Stimulated activated CD8-positive, alpha-beta memory T cell treated with anti-CD3 and anti-CD28 coated beads, Interleukin-12 subunit alpha, Interleukin-12 subunit beta, amount 100 ng/mL, for 1 hour (primary cell): ENCODE results near the gene TCEAL9.
A peak's percentile ranks its signal among the peaks of the same experiment; 100 is the strongest.
"Not testable (repeated sequence)": the region's sequence is repeated elsewhere in the genome, so short reads cannot be mapped to it uniquely, and the experiment has no call there.

ENCODE experiments used
- DNase-seq: peaks from one replicate; pipeline ENCODE4 v3.0.0-alpha.2; 2020; ENCODE audit warnings: low read depth

The TCEAL9 gene

GRCh38 chrX:103373581-103373980 lies 17.3 kb downstream of the TCEAL9 start:
- DNase-seq: no peak

GRCh38 chrX:103376118-103376978 lies 20.0 kb downstream of the TCEAL9 start, which contains the start of gene BEX3:
BEX3 (plus strand) TSS chrX:103376538; CDS start chrX:103377522, 984 bp downstream.
- DNase-seq: no peak

GRCh38 chrX:103376979-103377324 lies 20.6 kb downstream of the TCEAL9 start:
- no peak for DNase-seq

- no peak for DNase-seq
Observed at GRCh38 chrX:103378990-103379389, 22.7 kb downstream of the TCEAL9 start.

- DNase-seq: no peak
Observed at GRCh38 chrX:103382877-103383276, 26.6 kb downstream of the TCEAL9 start.

- DNase-seq: no peak
Observed at GRCh38 chrX:103384672-103385071, 28.4 kb downstream of the TCEAL9 start.

GRCh38 chrX:103385283-103385830 lies 29.1 kb downstream of the TCEAL9 start:
- not testable (repeated sequence) for DNase-seq

- DNase-seq: no peak
Observed at GRCh38 chrX:103386332-103386731, 30.0 kb downstream of the TCEAL9 start.

GRCh38 chrX:103393487-103393886 lies 37.2 kb downstream of the TCEAL9 start:
- no peak for DNase-seq

GRCh38 chrX:103396186-103396585 lies 39.9 kb downstream of the TCEAL9 start:
- no peak for DNase-seq

- no peak for DNase-seq
Observed at GRCh38 chrX:103396660-103397059, 40.4 kb downstream of the TCEAL9 start.

GRCh38 chrX:103397707-103398106 lies 41.4 kb downstream of the TCEAL9 start:
- no peak for DNase-seq

- DNase-seq: no peak
Observed at GRCh38 chrX:103398421-103398864, 42.1 kb downstream of the TCEAL9 start.

GRCh38 chrX:103399744-103400143 lies 43.4 kb downstream of the TCEAL9 start:
- no peak for DNase-seq

- DNase-seq: no peak
Observed at GRCh38 chrX:103400931-103401330, 44.6 kb downstream of the TCEAL9 start.

- DNase-seq: peak; percentile 1
Observed at GRCh38 chrX:103404231-103405008, 48.1 kb downstream of the TCEAL9 start.

GRCh38 chrX:103405009-103405333 lies 48.7 kb downstream of the TCEAL9 start:
- no peak for DNase-seq

GRCh38 chrX:103406256-103406655 lies 50.0 kb downstream of the TCEAL9 start:
- no peak for DNase-seq

GRCh38 chrX:103407776-103408175 lies 51.5 kb downstream of the TCEAL9 start:
- no peak for DNase-seq
